ENCODE measurements around the gene CDH23. TPM values are rescaled to one million over a fixed set of nuclear protein-coding genes. Genes with fewer than 3 reads are reported as not detected.
A peak's percentile ranks its signal among the peaks of the same experiment; 100 is the strongest.

Gene CDH23
- total and polyA plus RNA-seq, 12 donors = 1.7 to 20.2 (median 7.8) TPM

- no peaks in the 10 kb centered on the region for H3K4me1 ChIP-seq (replicated peaks in 1 of 2)
- no peaks in the 10 kb centered on the region for H3K9me3 ChIP-seq (replicated peaks in 1 of 3)
- no peak overlapping the region for H3K27ac ChIP-seq
- WGBS, 4 donors = 67 to 77% (median 72%) methylated on average over 13 of the region's 13 CpGs
- DNase-seq = peak in 1 of 7 donors; percentile 21
- TF ChIP-seq POLR2A (IDR thresholded peaks at IDR 0.05) = no peak
- TF ChIP-seq, protein P1, sequence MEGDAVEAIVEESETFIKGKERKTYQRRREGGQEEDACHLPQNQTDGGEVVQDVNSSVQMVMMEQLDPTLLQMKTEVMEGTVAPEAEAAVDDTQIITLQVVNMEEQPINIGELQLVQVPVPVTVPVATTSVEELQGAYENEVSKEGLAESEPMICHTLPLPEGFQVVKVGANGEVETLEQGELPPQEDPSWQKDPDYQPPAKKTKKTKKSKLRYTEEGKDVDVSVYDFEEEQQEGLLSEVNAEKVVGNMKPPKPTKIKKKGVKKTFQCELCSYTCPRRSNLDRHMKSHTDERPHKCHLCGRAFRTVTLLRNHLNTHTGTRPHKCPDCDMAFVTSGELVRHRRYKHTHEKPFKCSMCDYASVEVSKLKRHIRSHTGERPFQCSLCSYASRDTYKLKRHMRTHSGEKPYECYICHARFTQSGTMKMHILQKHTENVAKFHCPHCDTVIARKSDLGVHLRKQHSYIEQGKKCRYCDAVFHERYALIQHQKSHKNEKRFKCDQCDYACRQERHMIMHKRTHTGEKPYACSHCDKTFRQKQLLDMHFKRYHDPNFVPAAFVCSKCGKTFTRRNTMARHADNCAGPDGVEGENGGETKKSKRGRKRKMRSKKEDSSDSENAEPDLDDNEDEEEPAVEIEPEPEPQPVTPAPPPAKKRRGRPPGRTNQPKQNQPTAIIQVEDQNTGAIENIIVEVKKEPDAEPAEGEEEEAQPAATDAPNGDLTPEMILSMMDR (IDR thresholded peaks at IDR 0.05) = no peak
- H3K36me3 ChIP-seq (replicated peaks in 1 of 2) = no peaks in the 10 kb centered on the region
- H3K27me3 ChIP-seq = peaks cover 4% of the 10 kb centered on the region
- intact Hi-C loops (cut with DNase I) = no loop called here
- H3K4me3 ChIP-seq = no peak overlapping the region
Measured at GRCh38 chr10:71404503-71405295, 8.0 kb downstream of the CDH23 start.

DNA sequence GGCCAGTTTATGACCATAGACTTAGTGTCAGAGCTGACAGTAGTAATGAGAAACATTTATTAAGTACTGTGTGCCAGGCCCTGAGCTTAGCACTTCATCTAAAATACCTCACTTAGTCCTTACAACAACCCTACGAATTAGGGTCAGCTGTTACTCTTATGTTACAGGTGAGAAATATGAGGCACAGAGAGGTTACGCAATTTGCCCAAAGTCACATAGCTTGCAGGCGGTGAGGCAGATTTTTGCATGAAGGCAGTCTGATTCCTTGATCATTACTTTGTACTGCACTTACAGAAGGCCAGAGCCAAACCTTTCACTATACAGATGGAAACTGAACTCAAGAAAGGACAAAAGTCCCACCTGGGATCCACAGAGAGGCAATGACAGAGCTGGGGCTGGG lies 10.2 kb downstream of the CDH23 start:
- no peaks in the 10 kb centered on the region for H3K36me3 ChIP-seq (replicated peaks in 1 of 2)
- peaks cover 0 to 7% (median 0%) of the 10 kb centered on the region in 3 donors for H3K9me3 ChIP-seq (replicated peaks in 1 of 3)
- TF ChIP-seq, protein P1 (IDR thresholded peaks at IDR 0.05) = no peak
- TF ChIP-seq POLR2A (IDR thresholded peaks at IDR 0.05) = no peak
- H3K27me3 ChIP-seq = no peaks in the 10 kb centered on the region
- intact Hi-C loops (cut with DNase I) = no loop called here
- WGBS, 4 donors = 88 to 94% (median 90%) methylated on average over 3 of the region's 3 CpGs
- no peak overlapping the region for H3K27ac ChIP-seq
- no peak overlapping the region for H3K4me3 ChIP-seq
- peak in 1 of 7 donors; percentile 9 for DNase-seq
- H3K4me1 ChIP-seq (replicated peaks in 1 of 2) = no peaks in the 10 kb centered on the region

DNA sequence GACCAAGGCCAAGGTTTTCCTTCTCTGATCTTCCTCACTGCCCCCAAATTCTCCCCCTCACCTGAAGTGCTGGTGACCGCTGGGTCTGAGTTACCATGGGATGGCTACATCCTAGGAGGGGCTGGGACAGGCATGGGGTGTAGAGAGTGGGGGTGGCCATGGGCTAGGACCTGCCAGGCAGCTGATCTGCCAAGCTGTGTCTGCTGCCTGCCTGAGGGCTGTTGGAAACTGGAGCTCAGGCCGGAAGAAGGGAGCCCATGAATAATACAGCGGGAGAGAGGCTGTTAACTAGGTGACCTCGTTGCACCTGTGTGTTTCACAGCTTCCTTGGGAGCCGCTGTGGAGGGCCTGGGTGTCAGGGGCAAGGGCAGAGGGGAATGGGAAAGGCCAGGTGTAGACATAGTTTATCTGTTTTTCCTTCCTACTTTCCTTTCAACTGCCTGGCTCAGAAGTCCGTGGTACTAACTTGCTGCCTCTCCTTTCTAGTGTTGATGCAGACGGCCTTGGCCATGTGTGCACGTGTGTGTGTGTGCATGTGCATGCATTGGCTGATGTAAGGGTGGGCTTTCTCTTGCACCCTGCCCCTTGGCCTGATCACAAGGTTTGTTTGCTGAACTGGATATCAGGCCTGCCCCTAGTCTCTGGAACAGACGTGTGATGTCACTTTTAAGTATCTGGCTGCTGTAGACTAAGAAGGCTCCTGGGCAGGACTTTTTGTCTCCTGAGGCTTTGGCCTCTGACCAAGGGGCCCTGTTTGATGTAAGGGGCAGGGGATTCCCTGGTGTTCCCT lies 11.9 kb downstream of the CDH23 start:
- intact Hi-C loops (cut with DNase I) = no loop called here

More for the DNA sequence above, 11.9 kb downstream of the CDH23 start:
- WGBS, 4 donors = 75 to 84% (median 82%) methylated on average over 9 of the region's 9 CpGs
- TF ChIP-seq, protein P1 (IDR thresholded peaks at IDR 0.05) = no peak
- TF ChIP-seq POLR2A (IDR thresholded peaks at IDR 0.05) = no peak
- peaks cover 0 to 7% (median 0%) of the 10 kb centered on the region in 3 donors for H3K9me3 ChIP-seq (replicated peaks in 1 of 3)
- H3K4me1 ChIP-seq (replicated peaks in 1 of 2) = no peaks in the 10 kb centered on the region
- DNase-seq = peak in 1 of 7 donors; percentile 30
- H3K36me3 ChIP-seq (replicated peaks in 1 of 2) = no peaks in the 10 kb centered on the region
- no peak overlapping the region for H3K4me3 ChIP-seq
- H3K27ac ChIP-seq = no peak overlapping the region
- H3K27me3 ChIP-seq = no peaks in the 10 kb centered on the region

Measured in adrenal gland (tissue), 12 donors.